Peyer's patch (tissue), 4 donors: ENCODE results near the gene CYP19A1. TPM values are rescaled to one million over a fixed set of nuclear protein-coding genes. Genes with fewer than 3 reads are reported as not detected.

Experiments used
- DNase-seq, 3 donors: peaks; one replicate each; pipeline ENCODE4 v3.0.0-alpha.2; 2017 to 2019
- H3K27ac ChIP-seq, 4 donors: fragments of 200-600 bp; sonication (generic); one replicate each; pipeline ENCODE4 v1.5.1; 2016 to 2019
- H3K27me3 ChIP-seq, 2 donors: fragments of 200-600 bp; sonication (generic); one replicate each; pipeline ENCODE4 v1.5.1; 2019
- H3K36me3 ChIP-seq, 3 donors: fragments of 200-600 bp; sonication (generic); one replicate each; pipeline ENCODE4 v1.5.1; 2016 to 2019
- H3K4me1 ChIP-seq, 4 donors: fragments of 200-600 bp; sonication (generic); one replicate each; pipeline ENCODE4 v1.5.1; 2016 to 2019
- H3K4me3 ChIP-seq, 4 donors: fragments of 200-600 bp; sonication (generic); 1 replicate in 3 of 4; 2 replicates in 1 of 4; pipeline ENCODE4 v1.5.1; 2016 to 2019; ENCODE audit warnings: mild to moderate bottlenecking in 1 of 4
- H3K9me3 ChIP-seq, 4 donors: fragments of 200-600 bp; sonication (generic); one replicate each; pipeline ENCODE4 v1.5.1; 2016 to 2019; ENCODE audit warnings: mild to moderate bottlenecking in 1 of 4
- CTCF ChIP-seq, 6 experiments: fragments of 450-650 bp in 4 of 6; fragments of 200-600 bp in 2 of 6; sonication (generic) in 1 of 6; IDR thresholded peaks; one replicate each; pipeline ENCODE4 v1.5.1; 2017 to 2019; ENCODE audit warnings: antibody characterized with exemption in 6 of 6, mild to moderate bottlenecking in 3 of 6, moderate library complexity in 1 of 6
- POLR2A ChIP-seq, 2 donors: fragments of 450-650 bp; IDR thresholded peaks; one replicate each; pipeline ENCODE4 v1.5.1; 2017; ENCODE audit warnings: antibody characterized with exemption in 2 of 2, mild to moderate bottlenecking in 2 of 2, moderate library complexity in 2 of 2
- total RNA-seq, 4 donors: library from RNA; depleted of rRNA; stranded (reverse); fragments of >200 nt; gene quantifications; one replicate each; pipeline ENCODE4 v1.1.0, GENCODE V29; 2016

The CYP19A1 gene
- total RNA-seq, 4 donors from 2014 or later: 0.83 TPM; not detected in 3

GRCh38 chr15:51240066-51240465, 98.3 kb downstream of the CYP19A1 start:
- no peaks in the 10 kb centered on the region for H3K4me1 ChIP-seq
- no peak for DNase-seq
- TF ChIP-seq POLR2A (IDR thresholded peaks at IDR 0.05) (no peak), CTCF (IDR thresholded peaks at IDR 0.05) (no peak)
- H3K9me3 ChIP-seq: no peaks in the 10 kb centered on the region
- H3K4me3 ChIP-seq: no peak overlapping the region
- no peaks in the 10 kb centered on the region for H3K27me3 ChIP-seq
- no peak overlapping the region for H3K27ac ChIP-seq
- H3K36me3 ChIP-seq: no peaks in the 10 kb centered on the region

GRCh38 chr15:51237816-51238215, 100.6 kb downstream of the CYP19A1 start:
- Histone ChIP-seq H3K36me3 (no peaks in the 10 kb centered on the region), H3K4me1 (no peaks in the 10 kb centered on the region), H3K4me3 (no peak overlapping the region), H3K27ac (no peak overlapping the region), H3K9me3 (no peaks in the 10 kb centered on the region), H3K27me3 (no peaks in the 10 kb centered on the region)
- TF ChIP-seq POLR2A (IDR thresholded peaks at IDR 0.05) (no peak), CTCF (IDR thresholded peaks at IDR 0.05) (no peak)
- DNase-seq: no peak

- Histone ChIP-seq H3K4me1 (no peaks in the 10 kb centered on the region), H3K27ac (no peak overlapping the region), H3K27me3 (no peaks in the 10 kb centered on the region), H3K4me3 (no peak overlapping the region), H3K36me3 (no peaks in the 10 kb centered on the region), H3K9me3 (no peaks in the 10 kb centered on the region)
- no peak for TF ChIP-seq CTCF (IDR thresholded peaks at IDR 0.05)
- no peak for TF ChIP-seq POLR2A (IDR thresholded peaks at IDR 0.05)
- DNase-seq: no peak
Measured at GRCh38 chr15:51234176-51234927, 104.0 kb downstream of the CYP19A1 start.

GRCh38 chr15:51232581-51232980, 105.8 kb downstream of the CYP19A1 start:
- Histone ChIP-seq H3K36me3 (no peaks in the 10 kb centered on the region), H3K4me3 (no peak overlapping the region), H3K27ac (no peak overlapping the region), H3K4me1 (no peaks in the 10 kb centered on the region), H3K27me3 (no peaks in the 10 kb centered on the region), H3K9me3 (no peaks in the 10 kb centered on the region)
- no peak for TF ChIP-seq POLR2A (IDR thresholded peaks at IDR 0.05)
- TF ChIP-seq CTCF (IDR thresholded peaks at IDR 0.05): no peak
- no peak for DNase-seq

- DNase-seq: no peak
- TF ChIP-seq POLR2A (IDR thresholded peaks at IDR 0.05): no peak
- TF ChIP-seq CTCF (IDR thresholded peaks at IDR 0.05): peak in 4 of 6 experiments; percentile 6 to 40 (median 34)
- Histone ChIP-seq H3K27ac (no peak overlapping the region), H3K4me3 (no peak overlapping the region), H3K9me3 (no peaks in the 10 kb centered on the region), H3K36me3 (no peaks in the 10 kb centered on the region), H3K27me3 (no peaks in the 10 kb centered on the region), H3K4me1 (no peaks in the 10 kb centered on the region)
Measured at GRCh38 chr15:51229907-51230330, 108.5 kb downstream of the CYP19A1 start.
